Activated naive CD8-positive, alpha-beta T cell treated with anti-CD3 and anti-CD28 coated beads, Interleukin-2, amount 50 U/mL, for 24 hours (primary cell): ENCODE data around the gene ASPG.

Source experiments
- ATAC-seq: fragments of 150-1000 bp; cut with Tn5 transposase; one replicate; pipeline ENCODE4 v1.10.0; 2021
- DNase-seq: peaks from one replicate; pipeline ENCODE4 v3.0.0; 2021
- H3K27ac Mint-ChIP-seq: one replicate; pipeline ENCODE4 v1.8.0; 2021; ENCODE audit warnings: mild to moderate bottlenecking, mixed read lengths
- H3K27me3 Mint-ChIP-seq: one replicate; pipeline ENCODE4 v1.8.0; 2021; ENCODE audit warnings: mixed read lengths
- H3K36me3 Mint-ChIP-seq: one replicate; pipeline ENCODE4 v1.8.0; 2021; ENCODE audit warnings: low read depth, mixed read lengths
- H3K4me1 Mint-ChIP-seq: one replicate; pipeline ENCODE4 v1.8.0; 2021; ENCODE audit warnings: mixed read lengths
- H3K4me3 Mint-ChIP-seq: one replicate; pipeline ENCODE4 v1.8.0; 2021; ENCODE audit warnings: mild to moderate bottlenecking, moderate library complexity, mixed read lengths
- H3K9me3 Mint-ChIP-seq: one replicate; pipeline ENCODE4 v1.8.0; 2021; ENCODE audit warnings: mixed read lengths

Gene ASPG

DNA sequence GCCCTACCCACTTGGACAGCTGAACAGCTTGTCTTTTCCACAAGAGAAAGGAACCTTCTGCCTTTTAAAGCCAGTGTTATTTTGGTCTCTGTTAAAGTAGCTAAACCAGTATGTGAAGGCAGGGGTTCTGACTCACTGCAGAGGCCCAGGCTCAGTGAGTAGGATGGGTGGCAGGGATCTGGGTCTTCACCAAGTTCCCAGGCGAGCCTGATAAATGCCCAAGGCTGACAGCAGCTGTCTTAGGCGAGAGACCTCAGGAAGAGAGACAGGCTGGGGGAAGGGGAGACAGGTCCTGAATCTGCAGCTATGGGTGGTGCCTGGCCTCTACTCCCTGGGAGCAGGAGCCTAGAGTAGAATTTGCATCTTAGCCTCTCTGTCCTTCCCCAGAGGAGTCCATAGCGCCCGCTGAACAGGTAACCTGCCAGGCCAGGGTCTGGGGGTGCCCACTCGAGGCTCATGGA lies 34.8 kb downstream of the ASPG start:
- Mint-ChIP-seq H3K27me3 (peaks cover 45% of the 10 kb centered on the region), H3K4me3 (no peak overlapping the region), H3K9me3 (peaks cover 12% of the 10 kb centered on the region), H3K27ac (no peak overlapping the region), H3K4me1 (no peaks in the 10 kb centered on the region), H3K36me3 (peaks cover 3% of the 10 kb centered on the region)
- DNase-seq (no peak), ATAC-seq (no peak)

- Mint-ChIP-seq H3K4me1 (no peaks in the 10 kb centered on the region), H3K27me3 (peaks cover 38% of the 10 kb centered on the region), H3K27ac (no peak overlapping the region), H3K9me3 (peaks cover 20% of the 10 kb centered on the region), H3K36me3 (peaks cover 3% of the 10 kb centered on the region), H3K4me3 (no peak overlapping the region)
- DNase-seq (no peak), ATAC-seq (no peak)
Observed at GRCh38 chr14:104121142-104121541, 35.6 kb downstream of the ASPG start.

DNA sequence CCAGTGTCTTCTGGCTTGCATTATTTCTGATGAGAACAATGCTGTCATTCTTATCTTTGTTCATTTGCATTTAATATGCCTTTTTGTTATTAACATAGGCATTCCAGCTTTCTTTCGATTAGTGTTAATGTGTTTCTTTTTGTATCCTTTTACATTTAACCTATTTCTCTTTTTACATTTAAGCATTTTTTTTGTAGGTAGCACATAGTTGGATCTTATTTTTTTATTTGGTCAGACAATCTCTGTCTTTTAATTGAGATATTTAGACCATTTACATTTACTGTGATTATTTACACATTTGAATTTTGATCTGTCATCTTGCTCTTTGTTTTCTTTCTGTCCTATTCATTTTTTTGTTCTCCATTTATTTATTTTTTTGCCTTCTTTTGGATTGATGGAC lies 38.4 kb downstream of the ASPG start:
- Mint-ChIP-seq H3K9me3 (peaks cover 30% of the 10 kb centered on the region), H3K4me1 (no peaks in the 10 kb centered on the region), H3K36me3 (peaks cover 3% of the 10 kb centered on the region), H3K27me3 (peaks cover 34% of the 10 kb centered on the region), H3K4me3 (no peak overlapping the region), H3K27ac (no peak overlapping the region)
- DNase-seq (no peak), ATAC-seq (no peak)

GRCh38 chr14:104125011-104125410 lies 39.5 kb downstream of the ASPG start:
- H3K4me1 Mint-ChIP-seq, result no peaks in the 10 kb centered on the region
- H3K27me3 Mint-ChIP-seq, result peaks cover 38% of the 10 kb centered on the region
- H3K36me3 Mint-ChIP-seq, result peaks cover 5% of the 10 kb centered on the region
- peaks cover 39% of the 10 kb centered on the region for H3K9me3 Mint-ChIP-seq
- no peak for ATAC-seq
- no peak overlapping the region for H3K27ac Mint-ChIP-seq
- no peak for DNase-seq
- no peak overlapping the region for H3K4me3 Mint-ChIP-seq

- ATAC-seq (no peak), DNase-seq (no peak)
- Mint-ChIP-seq H3K4me1 (no peaks in the 10 kb centered on the region), H3K36me3 (peaks cover 5% of the 10 kb centered on the region), H3K27ac (no peak overlapping the region), H3K27me3 (peaks cover 33% of the 10 kb centered on the region), H3K4me3 (no peak overlapping the region), H3K9me3 (peaks cover 42% of the 10 kb centered on the region)
Observed at GRCh38 chr14:104126753-104127152, 41.3 kb downstream of the ASPG start.

GRCh38 chr14:104128981-104129380 lies 43.5 kb downstream of the ASPG start:
- Mint-ChIP-seq H3K4me1 (no peaks in the 10 kb centered on the region), H3K4me3 (no peak overlapping the region), H3K36me3 (peaks cover 2% of the 10 kb centered on the region), H3K27ac (no peak overlapping the region), H3K9me3 (peaks cover 38% of the 10 kb centered on the region), H3K27me3 (peaks cover 38% of the 10 kb centered on the region)
- ATAC-seq, result no peak
- DNase-seq, result no peak

- no peak for DNase-seq
- Mint-ChIP-seq H3K27ac (no peak overlapping the region), H3K36me3 (peaks cover 2% of the 10 kb centered on the region), H3K4me3 (no peak overlapping the region), H3K27me3 (peaks cover 41% of the 10 kb centered on the region), H3K4me1 (no peaks in the 10 kb centered on the region), H3K9me3 (peaks cover 35% of the 10 kb centered on the region)
- ATAC-seq, result no peak
Observed at GRCh38 chr14:104129556-104129955, 44.1 kb downstream of the ASPG start.

- Mint-ChIP-seq H3K4me1 (no peaks in the 10 kb centered on the region), H3K36me3 (peaks cover 2% of the 10 kb centered on the region), H3K27ac (no peak overlapping the region), H3K27me3 (peaks cover 49% of the 10 kb centered on the region), H3K4me3 (no peak overlapping the region), H3K9me3 (peaks cover 23% of the 10 kb centered on the region)
- ATAC-seq, result no peak
- DNase-seq, result no peak
Observed at GRCh38 chr14:104130974-104131651, 45.6 kb downstream of the ASPG start.

GRCh38 chr14:104131968-104132732 lies 46.6 kb downstream of the ASPG start:
- DNase-seq, result no peak
- Mint-ChIP-seq H3K27ac (no peak overlapping the region), H3K9me3 (peaks cover 16% of the 10 kb centered on the region), H3K4me3 (no peak overlapping the region), H3K4me1 (peaks cover 3% of the 10 kb centered on the region), H3K27me3 (peaks cover 52% of the 10 kb centered on the region), H3K36me3 (peaks cover 2% of the 10 kb centered on the region)
- no peak for ATAC-seq

DNA sequence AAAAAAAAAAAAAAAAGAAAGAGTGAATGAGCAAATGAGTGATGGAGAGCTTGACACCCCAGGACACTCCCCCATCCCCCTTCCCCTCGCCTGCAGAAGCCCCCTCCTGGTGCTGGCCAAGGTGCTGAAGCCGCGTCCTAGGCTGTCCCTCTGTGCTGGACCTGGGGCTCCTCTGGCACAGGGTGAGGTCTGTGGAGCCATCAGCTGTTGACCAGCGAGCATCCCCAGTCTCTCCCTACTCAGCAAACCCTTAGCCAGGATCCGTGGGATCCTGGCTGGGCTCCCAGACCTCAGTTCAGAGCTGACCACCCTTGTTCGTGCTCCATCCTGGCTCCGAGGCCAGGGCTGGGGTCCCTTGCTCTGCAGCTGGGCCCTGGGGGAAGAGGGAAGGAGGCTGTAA lies 47.5 kb downstream of the ASPG start:
- DNase-seq (no peak), ATAC-seq (no peak)
- peaks cover 3% of the 10 kb centered on the region for H3K4me1 Mint-ChIP-seq
- H3K4me3 Mint-ChIP-seq, result no peak overlapping the region
- H3K27me3 Mint-ChIP-seq, result peaks cover 51% of the 10 kb centered on the region
- H3K27ac Mint-ChIP-seq, result no peak overlapping the region
- peaks cover 12% of the 10 kb centered on the region for H3K9me3 Mint-ChIP-seq
- peaks cover 2% of the 10 kb centered on the region for H3K36me3 Mint-ChIP-seq

DNA sequence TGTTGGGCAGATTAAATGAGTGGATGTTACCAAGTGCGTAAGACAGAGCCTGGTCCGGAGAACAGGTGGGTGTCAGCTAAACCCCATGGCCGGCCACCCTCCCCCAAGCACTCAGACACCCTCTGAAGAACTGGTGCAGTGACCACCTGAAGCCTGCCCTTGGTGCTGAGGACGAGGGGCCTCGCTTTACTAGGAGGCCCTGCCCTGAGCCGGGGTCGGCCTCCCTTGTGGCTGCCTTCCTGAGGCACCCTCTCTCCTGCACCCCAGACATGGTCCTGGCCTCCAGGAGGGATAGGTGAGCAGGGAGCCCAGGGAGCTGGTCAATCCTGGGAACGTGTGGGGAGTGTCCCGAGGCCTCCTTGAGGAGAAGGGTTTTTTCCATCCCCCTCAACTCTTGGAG lies 48.0 kb downstream of the ASPG start:
- H3K4me1 Mint-ChIP-seq, result peaks cover 3% of the 10 kb centered on the region
- H3K36me3 Mint-ChIP-seq, result peaks cover 2% of the 10 kb centered on the region
- no peak for DNase-seq
- peaks cover 12% of the 10 kb centered on the region for H3K9me3 Mint-ChIP-seq
- ATAC-seq, result no peak
- peaks cover 50% of the 10 kb centered on the region for H3K27me3 Mint-ChIP-seq
- H3K4me3 Mint-ChIP-seq, result no peak overlapping the region
- H3K27ac Mint-ChIP-seq, result no peak overlapping the region

DNA sequence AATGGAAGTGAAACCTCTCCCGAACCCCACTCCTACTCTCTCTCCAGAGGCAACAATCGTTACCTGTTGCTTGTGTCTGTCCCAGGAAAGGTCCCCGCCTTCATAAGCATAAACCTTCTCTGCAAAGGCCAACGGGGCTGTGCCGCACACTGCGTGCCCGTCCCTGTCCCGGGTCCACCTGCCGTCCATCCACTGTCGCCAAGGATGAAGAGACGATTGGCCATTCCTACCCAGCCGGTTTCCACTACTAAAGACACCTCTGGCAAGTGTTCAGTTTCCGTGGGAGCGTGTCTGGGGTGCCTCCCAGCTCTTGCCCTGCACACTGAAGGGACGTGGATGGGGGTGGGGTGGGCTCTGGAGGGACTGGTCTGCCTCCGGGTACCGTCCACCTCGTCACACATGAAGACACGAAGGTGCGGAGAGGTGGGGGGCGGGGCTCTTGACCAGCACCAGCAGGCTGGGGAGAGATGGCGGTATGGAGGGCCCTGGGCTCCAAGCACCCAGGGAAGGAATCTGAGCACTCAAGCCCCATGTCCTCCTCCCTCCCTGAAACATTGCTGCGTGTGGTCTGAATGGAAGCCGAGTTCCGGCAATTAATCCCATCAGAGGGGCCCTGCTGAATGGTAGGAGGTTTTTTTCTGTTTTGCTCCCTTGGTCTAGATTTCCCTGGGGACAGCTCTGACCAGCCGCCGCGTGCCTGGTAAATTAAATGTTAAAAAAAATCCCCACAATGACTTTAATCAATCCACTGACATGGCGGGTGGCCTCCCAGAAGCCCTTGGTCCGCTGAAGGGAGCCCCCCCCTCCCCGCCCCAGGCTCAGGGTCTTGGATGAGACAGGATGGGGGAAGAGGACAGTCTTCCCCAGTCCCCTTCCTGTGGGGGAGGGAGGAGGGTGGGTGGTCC lies 48.8 kb downstream of the ASPG start:
- Mint-ChIP-seq H3K27ac (no peak overlapping the region), H3K9me3 (peaks cover 10% of the 10 kb centered on the region), H3K27me3 (peaks cover 49% of the 10 kb centered on the region), H3K4me3 (no peak overlapping the region), H3K36me3 (peaks cover 2% of the 10 kb centered on the region), H3K4me1 (peaks cover 3% of the 10 kb centered on the region)
- no peak for ATAC-seq
- DNase-seq, result no peak

DNA sequence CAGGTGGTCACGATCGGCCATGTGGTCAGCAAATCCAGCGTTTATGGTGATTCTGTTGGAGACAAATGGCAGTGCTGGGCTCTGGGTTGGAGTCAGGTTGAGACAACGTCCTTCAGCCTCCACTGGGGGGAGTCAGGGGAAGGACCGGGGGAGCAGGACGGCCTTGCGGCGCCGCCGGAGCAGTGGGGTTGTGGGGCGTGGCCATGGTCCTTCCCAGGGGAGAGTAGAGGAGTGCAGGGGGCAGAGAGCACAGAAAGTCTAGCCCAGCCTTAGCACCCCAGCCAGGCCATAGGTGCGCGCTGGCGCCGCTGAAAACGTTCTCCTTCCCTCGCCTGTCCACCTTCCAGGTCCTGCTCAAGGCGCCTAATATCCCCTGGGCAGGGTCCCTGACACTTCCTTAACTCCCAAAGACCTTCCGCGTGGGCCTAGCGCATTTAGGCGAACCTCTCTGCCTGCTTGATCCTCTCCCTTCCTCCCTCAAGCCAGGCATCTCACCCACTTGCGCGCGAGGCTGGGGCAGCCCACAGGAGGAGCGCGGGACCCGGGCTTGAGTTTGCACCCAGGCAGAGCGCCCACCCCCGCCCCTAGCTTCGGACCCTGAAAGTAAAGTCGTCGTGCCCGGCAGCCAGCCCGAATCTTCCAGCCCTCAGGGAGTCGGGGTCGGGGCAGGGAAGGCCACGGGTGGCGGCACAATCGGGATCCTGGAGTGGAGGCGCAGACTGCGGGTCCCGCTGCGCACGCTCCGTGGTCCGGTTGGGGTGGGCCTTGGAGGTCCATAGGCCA lies 49.8 kb downstream of the ASPG start:
- no peak overlapping the region for H3K27ac Mint-ChIP-seq
- H3K4me1 Mint-ChIP-seq, result peaks cover 3% of the 10 kb centered on the region
- no peak for DNase-seq
- H3K27me3 Mint-ChIP-seq, result peaks cover 44% of the 10 kb centered on the region
- H3K4me3 Mint-ChIP-seq, result no peak overlapping the region
- peak; percentile 34 for ATAC-seq
- H3K36me3 Mint-ChIP-seq, result no peaks in the 10 kb centered on the region
- peaks cover under 1% of the 10 kb centered on the region for H3K9me3 Mint-ChIP-seq

DNA sequence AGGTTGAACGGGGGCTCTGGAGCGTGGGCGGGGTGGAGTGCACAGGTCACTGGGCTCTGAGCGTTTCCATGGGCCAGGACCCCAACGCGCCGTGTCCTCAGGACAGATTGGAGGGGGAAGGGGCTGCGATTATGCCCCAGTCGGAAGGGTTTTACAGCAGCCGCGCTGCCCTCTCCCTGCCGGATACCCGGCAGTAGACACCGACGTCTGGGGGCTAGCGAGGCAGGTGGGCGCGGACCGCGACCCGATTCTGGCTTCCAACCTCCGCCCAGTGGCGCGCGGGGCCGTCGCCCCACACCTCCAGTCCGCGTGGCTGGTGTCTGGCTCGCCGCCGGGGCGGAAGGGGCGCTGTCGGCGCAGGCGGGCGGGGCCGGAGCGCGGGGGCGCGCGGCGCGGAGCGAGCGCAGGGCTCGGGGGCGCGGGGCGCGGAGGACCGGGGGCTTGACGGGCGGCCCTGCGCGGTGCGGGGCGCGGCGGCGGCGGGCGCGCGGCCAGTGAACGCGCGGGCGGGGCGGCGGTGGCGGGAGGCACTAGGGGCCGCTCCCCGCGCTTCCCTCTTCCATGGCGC lies 50.5 kb downstream of the ASPG start:
- ATAC-seq (no peak), DNase-seq (no peak)
- Mint-ChIP-seq H3K27ac (no peak overlapping the region), H3K36me3 (no peaks in the 10 kb centered on the region), H3K4me3 (no peak overlapping the region), H3K9me3 (no peaks in the 10 kb centered on the region), H3K4me1 (peaks cover 3% of the 10 kb centered on the region), H3K27me3 (peaks cover 43% of the 10 kb centered on the region)
